Measurements from ENCODE around the gene C4orf50.
"Not testable (repeated sequence)": the region's sequence is repeated elsewhere in the genome, so short reads cannot be mapped to it uniquely, and the experiment has no call there.

Gene C4orf50

DNA sequence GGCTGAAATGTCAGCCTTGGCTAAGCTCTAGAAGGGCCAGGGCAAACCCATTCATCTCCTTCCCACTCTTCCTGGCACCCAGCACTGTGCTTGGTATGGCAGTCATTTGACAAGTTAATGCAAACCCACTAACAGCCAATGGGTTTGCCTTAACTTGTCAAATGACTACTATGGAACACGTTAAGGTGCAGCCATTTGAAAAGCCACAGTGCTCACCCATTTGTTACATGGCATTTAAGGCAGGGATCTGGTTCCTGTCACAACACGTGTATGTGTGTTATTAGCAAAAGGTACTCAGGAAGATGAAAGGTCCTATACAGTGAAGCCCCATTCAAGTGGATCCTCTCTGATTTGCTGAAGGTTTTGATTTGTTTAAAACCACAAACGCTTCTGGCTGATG is 132.5 kb downstream of the C4orf50 start:
- DNase-seq: no peak

DNA sequence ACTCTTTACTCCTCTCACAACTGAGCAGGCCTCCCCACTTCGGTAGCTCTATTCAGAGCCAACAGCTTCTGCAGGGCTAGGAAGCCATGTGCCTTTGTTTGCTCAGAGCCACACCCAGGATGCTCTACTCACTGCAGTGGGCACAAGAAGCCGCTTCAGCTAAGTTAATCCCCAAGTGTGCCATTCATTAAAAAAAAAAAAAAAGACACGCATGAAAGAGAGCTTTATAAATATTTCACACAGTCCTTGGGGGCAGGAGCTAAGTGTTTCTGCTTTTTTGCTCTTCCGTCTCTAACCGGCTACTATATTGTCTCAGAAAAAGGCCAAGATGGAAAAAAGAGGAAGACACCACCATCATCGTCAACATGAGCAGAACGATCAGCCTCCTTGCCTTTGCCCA is 133.4 kb downstream of the C4orf50 start:
- no peak for DNase-seq

DNA sequence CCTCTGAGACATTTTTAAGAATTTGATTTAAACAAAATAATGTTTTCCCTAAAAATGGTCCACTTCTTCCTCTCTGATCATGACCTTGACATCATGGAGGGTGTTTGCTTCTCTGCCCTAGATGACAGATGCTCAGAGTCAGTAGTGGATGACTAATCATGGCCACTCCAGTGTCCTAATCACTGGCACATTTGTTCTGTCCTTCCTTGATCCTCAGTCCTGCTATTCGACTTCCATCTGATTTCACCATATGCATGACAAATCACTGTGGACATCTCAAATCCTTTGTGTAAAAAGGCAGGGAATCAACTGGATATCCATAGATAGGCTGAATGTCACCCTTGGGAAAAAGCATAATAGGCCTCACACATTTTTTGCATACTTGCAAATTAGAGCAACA is 134.3 kb downstream of the C4orf50 start:
- DNase-seq: no peak

DNA sequence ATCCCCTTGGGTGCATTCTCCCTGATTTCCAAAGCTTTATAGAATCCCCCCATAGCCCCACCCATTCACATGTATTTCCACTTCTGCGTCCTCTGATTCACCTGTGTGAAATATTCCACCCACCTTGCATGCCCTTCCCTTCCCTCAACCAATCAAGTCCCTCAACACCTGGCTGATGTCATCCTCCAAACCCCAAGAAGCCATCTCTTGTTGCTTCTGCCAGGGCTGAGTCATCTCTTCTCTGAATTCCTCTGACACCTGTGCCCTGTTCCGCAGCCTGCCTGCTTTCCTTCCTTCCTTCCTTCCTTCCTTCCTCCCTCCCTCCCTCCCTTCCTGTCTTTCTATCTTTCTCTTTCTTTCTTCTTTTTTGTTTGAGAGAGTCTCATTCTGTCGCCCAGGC is 135.3 kb downstream of the C4orf50 start:
- DNase-seq: no peak

DNA sequence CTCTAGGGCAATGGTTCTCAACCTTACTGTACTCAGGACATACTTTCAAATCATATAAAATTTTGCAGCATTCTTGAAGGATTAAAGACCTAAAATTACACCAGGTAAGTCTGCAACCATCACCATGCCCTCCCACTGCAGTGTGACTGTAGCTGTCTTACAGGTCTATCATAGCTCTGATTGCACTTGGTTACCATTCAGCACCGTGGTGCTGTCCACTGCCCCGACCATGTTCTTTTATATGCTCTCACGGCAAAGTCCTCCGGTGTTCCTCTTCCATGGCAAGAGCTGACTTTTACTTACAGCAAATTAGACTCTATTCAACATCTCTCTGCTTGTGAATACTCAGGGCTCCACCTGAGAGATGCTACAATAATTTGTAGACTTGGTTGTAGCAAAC is 136.9 kb downstream of the C4orf50 start:
- no peak for DNase-seq

DNA sequence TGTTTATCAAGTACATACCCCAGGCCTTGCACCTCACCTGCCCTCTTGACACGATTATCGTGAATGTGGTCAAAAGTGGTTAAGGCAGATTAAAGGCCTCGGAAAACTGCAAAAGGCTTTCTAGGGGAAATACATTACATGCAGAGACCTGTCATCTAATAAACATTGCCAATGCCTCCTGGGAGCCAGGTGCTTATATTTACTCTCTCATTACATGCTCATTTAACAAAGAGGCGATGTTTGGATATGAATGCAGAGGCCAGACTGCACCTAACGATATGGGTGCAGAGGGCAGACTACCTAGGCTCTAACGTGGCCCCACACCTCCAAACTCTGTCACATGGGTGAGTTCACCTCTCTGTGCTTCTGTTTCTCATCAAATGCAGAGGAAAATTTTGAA is 139.9 kb downstream of the C4orf50 start:
- peak; percentile 58 for DNase-seq

DNA sequence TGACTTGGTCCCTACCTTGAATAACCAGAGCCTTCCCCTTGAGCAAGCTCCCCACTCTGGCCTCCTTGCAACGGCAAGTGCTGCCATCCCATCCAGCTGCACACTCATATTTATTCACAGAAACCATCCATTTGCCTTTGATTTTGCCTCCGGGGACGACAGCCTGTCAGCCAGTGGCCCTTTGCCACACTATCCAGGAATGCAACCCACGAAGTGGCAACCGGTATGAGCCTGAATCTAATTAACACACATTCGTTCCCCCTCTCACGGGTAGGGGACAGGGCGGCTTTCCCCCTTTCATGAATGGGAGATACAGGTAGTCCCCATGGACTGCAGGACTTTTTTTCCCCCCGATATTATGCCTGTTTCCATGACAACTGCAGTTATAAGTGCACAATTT is 140.8 kb downstream of the C4orf50 start:
- DNase-seq: no peak

DNA sequence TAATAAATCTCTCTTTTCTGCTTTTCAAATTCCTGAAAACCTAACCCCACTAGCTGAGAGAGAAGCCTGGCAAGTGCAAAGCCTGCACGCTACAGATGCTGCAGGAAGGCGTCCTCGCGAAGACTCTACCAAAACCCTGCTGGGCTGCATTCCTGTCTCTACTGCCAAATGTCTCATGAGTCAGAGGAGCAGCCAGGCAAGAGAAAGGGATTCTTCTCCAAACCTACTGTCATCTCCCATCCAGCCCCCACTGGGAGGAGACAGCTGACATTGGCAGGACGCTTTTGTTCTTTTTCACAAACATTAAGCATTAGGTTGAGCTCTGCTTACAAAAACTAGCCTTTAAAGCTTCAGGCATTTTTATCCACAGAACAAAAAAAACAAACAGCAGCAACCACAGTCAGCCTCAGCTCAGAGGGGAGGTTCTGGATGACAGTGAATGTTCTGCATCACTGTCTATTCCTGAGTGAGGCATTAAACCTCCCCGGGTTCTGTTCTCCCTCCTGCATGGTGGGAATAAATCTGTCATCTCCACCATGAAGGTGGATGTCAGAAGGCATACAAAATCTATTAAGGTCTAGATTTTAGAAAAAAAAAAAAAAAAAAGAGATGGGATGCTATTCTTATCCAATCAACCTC is 143.3 kb downstream of the C4orf50 start:
- no peak for DNase-seq

DNA sequence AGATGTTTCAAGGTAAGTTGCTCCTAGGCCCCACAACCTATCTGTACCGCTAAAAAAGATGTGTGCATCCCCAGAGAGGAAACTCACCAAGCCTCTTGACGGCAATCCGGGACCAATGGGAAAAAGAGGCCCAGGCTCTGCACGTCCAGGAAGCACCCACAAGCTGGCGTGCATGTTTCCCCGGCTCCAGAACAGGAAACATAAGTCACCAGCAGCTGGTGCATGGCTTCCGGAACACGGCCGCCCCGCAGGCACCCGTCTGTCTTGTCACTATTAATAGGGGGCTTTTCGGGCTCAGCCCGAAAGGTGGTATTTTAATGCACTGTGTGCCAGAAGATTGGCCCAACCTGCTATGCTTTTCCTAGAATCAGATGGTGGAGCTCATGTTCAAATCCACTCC is 147.5 kb downstream of the C4orf50 start:
- DNase-seq: no peak

DNA sequence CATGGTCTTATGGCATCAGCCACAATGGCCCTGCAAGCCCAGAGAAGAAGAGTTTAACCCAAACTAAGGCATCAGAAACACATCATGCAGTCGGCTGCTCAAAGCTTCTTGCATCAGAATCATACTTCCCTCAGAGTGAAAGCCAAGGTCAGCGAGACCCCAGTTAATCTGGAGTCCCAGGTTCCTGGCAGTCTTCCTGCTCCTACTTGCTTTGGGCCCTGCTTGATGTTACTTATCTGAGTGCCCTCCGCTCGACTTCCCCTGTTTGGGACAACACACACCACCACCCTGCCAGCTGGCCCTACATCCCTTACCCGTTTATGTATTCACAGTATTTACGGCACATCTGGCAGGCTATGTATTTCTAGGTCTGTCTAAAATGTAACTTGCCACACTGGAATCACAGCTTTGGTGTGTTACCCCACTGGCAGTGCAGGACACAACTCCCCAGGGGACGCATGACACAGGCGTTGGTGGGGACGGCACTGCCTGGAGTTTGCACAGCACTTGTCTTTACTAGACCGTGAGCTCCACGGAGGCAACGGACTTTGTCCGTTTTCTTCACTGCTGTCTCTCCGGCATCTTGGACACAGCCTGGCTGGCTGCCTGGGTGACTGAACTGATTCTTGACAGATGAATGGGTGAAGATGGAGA is 148.1 kb downstream of the C4orf50 start:
- DNase-seq: no peak

DNA sequence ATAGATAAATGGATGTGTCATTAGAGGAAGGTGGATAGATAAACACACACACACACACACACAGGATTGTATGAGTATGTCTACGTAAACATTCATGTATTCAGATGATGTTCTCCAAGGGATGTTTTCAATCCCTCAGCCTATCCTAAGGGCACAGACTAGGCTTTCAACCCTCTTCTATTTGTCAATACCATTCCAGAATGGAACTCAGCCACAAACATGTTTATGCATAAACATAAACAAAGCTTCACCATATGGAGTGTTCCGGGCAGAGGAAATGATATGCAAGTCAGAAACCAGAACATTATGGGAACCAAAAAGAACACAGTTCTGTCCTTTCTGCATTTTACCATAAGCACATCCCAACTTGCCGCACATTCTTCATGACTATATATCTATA is 150.4 kb downstream of the C4orf50 start:
- no peak for DNase-seq

DNA sequence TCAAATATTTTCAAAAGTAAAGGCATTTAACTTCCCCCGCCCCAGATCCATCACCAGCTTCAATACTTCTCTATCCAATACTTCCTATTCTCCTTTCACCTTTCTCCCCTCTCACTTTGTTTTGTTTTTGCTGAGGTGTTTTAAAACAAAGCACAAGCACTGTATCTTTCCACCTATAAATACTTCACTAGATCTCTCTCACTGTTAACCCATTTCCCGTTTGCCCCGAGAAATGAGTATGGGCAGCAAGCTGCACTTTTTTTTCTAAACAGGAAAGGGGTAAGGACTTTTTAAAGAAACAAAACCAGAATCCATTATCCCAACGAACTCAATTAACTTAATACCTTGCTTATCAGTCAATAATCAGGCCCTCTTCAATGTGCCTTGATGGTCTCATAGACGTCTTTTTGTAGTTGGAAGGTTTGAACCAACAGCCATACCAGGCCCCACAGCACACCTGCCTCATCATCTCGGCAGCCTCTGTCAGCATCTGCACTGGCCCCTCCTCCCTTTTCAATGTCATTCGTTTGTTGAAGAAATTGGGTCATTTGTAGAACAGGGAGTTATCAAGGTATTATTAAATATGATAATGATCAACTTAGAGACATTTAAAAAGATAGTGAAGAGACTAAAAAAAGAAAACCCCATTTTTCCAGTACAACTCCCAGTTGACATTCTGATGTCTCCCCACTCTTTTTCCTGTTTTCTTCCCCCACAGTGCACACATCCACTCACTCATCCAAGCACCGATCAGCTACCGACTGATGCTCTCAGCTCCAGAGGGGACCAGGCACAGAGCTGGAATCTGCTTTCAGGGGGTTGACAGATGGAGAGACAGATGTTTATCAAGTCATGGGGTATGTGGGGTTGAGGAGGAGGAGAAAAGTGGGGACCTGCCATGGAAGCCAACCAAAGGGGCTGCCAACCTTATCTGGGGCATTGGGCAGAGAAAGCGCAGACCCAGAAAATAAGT is 151.1 kb downstream of the C4orf50 start:
- no peak for DNase-seq

DNA sequence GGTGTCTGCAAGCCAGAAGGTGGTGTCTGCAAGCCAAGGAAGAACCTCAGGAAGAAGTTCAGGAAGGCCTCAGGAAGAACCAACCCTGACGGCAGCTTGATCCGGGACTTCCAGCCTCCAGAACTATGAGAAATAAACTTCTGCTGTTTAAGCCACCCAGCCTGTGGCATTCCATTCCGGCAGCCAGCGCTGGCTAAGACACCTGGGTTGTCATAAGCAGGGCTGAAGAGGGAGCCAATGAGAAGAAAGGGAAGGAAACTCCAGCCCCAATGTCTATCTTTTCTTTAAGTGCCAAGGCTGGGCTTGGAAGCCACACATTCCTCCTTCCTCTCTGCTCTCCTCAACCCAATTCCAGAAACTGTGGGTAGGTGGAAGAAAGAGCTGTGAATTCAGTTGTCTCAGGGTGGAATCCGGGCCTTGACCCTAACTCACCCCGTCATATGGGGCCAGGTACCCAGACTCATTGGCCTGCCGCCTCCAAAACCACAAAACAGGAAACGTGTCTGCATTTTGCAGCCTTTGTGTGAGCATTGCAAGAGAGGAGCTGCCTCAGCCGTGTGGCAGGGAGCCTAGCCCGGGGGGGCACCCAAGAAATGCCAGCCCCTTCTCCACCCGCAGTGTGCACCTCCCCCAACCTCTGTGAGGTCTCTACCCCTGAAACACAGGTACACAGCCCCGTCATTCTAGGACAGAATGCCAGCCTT is 152.2 kb downstream of the C4orf50 start:
- DNase-seq: no peak

DNA sequence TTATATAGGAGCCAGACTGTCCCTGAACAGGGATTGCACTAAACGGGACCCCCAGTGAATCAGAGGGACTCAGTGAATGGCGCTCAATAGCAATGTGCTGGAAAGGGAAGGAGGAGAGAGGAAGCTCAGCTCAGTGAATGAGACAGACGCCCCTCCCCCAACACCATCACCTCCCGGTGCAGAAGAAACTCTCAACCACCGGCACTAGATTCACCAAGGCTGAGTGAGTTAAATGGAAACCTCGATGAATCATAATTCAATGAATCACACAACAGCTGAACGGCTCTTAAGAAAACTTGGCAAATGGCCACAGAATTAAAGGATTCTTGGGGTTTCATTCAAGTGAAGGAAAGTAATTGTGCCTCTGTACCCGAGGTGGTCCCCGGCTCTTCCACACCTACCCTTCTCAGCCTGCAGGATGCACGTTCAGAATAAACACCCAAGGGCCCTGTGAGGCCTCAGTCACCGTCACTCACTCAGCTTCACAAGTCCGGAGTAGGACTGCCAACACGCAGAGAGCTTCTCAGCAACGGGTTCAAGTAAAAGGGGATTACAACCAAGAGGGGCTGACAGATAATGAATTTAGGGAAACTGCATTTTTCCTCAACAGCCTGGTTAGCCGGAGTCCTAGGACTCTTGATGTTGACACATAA is 154.6 kb downstream of the C4orf50 start:
- DNase-seq: no peak

DNA sequence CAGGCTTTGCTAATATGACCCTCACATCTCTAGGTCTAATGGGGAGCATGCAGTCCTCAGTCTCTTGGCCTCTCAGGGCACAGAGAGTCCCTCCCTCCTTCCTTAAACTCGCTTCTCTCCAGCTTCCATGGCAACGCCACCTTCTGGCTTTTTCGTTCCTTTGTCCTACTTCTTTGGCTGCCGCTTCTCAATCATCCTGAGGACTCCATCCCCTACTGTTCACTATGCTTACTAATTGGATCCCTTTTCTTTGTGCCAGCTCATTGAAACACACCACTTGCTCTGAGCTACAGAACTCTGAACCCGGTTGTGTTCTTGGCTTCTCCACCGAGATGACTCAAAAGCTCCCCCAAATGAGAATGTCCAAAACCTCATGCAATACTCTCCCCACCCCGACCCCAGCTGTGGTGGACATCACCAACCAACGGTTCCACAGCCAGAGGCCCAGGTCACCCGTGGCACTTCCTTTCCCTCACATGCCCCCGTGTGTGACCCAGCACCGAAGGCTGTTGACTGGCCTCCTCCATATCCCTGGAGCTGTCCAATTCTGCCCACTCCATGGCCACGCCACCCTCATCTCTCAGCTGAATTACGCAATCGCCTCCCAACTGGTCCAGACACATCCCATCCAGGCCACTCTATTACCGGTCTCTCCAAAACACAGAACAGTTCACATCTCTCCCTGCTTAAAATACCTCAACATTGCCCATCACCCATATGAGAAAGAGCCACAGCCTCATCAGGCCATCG is 160.0 kb downstream of the C4orf50 start:
- no peak for DNase-seq

DNA sequence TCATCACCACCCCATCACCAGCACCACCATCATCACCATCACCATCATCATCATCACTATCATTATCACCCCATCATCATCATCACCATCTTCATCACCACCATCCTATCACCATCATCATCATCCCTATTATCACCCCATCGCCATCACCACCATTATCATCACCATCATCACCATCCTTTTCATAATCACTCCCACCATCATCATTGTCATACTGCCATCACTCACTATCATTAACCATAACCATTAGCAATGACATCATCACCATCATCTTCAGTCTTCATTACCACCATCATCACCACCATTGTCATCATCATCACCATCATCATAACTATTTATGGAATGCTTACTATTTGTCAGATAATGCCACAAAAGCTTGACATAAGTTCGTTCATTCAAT is 161.0 kb downstream of the C4orf50 start:
- DNase-seq: no peak

DNA sequence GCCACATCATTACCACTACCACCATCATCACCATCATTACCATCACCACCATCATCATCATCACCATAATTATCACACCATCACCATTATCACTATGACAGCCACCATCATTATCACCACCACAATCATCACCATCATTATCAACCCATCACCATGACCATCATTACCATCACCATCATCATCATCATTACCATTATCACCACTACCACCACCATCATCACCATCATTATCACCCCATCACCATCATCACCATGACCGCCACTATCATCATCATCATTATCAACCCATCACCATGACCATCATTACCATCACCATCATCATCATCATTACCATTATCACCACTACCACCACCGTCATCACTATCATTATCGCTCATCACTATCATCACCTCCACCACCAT is 161.9 kb downstream of the C4orf50 start:
- not testable (repeated sequence) for DNase-seq

DNA sequence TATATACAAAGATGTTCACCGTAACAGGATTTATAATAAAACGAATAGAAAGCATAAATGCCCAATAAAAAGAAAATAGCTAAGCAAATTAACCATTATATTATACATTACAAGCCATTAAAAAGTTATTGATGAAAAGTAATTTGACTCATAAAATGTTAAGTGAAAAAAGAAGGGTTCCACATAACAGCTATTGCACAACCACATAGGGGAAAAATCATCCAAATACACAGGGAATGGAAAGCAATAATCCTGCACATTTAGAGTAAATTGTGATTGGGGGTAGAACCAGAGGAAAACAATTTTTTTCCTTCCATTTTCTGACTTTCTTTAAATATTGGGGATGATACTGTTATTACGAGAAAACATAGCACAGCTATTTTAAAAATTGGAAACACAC is 163.3 kb downstream of the C4orf50 start:
- no peak for DNase-seq

DNA sequence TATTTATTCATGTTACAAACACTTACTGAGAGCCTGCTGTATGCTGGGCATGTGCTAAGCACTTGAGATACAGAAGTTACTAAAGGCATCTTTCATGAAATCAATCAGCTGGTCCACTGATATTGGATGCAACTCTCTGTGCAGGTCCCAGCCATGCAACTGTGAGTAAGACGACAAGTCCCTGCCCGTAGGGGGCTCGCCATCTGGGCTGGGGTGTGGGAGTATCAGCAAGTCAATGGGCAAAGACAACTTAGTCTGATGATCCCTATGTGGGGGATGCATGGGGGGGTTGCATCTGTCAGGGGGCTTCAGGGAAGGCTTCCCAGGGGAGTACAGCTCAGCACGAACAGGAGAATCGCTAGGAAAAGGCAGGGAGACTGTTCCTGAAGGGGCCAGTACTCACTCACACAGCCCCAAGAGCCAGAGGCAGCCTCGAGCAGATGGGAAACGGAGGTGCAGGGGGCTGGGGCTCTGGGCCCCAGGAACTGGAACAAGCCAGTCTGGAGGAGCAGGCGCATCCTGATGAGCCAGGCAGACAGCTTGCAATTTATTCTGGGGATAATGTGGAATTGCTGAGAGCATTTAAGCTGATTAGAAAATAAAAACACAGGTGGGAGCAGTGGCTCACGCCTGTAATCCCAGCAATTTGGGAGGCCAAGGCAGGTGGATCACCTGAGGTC is 165.6 kb downstream of the C4orf50 start:
- DNase-seq: no peak

DNA sequence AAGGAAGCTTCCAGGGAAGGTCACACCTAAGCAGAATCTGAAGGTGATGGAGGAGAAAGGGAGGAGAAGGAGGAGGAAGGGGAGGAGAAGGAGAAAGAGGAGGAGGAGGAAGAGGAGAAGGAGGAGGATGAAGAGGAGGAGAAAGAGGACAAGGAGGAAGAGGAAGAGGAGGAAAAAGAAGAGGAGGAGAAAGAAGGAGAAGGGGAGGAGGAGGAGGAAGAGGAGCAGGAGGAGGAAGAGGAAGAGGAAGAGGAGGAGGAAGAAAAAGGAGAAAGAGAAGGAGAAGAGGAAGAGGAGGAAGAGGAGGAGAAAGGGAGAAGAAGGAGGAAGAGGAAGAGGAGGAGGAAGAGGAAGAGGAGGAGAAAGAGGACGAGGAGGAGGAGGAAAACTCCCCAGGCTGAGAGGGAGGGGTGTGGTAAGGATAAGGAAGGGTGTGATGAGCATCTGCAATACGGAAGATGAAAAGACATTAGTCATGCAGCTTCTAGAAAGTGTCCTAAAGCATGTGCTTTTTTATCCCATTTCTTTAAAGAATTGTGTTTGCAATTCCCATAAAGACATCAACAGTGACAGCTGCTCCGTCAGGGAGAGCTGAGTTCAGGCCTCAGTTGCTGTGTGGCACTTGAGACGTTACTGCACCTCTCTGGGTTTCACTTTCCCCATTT is 166.5 kb downstream of the C4orf50 start:
- DNase-seq: no peak
